ENCODE data around the gene CRIP2.

The CRIP2 gene

GRCh38 chr14:105487986-105488777 lies 13.6 kb downstream of the CRIP2 start:
- no CpG with 5 or more reads among the region's 26 CpGs for WGBS, 2 donors (ENCODE audit: extremely low coverage in 2 of 2, insufficient read length in 2 of 2, insufficient replicate concordance in 1 of 2)
- Histone ChIP-seq H3K4me1 (ENCODE audit: control insufficient read depth in 2 of 2, insufficient read depth in 1 of 2, low read depth in 1 of 2, low read length in 2 of 2) (peaks cover 44 to 45% of the 10 kb centered on the region in 2 donors), H3K4ac (ENCODE audit: low read length) (peak overlapping the region; percentile 19)

GRCh38 chr14:105488781-105489541 lies 14.3 kb downstream of the CRIP2 start:
- peaks cover 2 to 8% of the 10 kb centered on the region in 2 donors for H3K36me3 ChIP-seq (replicated peaks in 1 of 2; ENCODE audit: control insufficient read depth in 2 of 2, insufficient read depth in 2 of 2, low read length in 2 of 2)
- peak overlapping the region; percentile 93 for H3K18ac ChIP-seq (ENCODE audit: low read length)
- H2AFZ ChIP-seq (ENCODE audit: low read length) = peak overlapping the region; percentile 98
- peaks cover 14% of the 10 kb centered on the region for H3K79me1 ChIP-seq (ENCODE audit: low read depth, low read length)
- H3K4ac ChIP-seq (ENCODE audit: low read length) = peak overlapping the region; percentile 85
- peak overlapping the region; percentile 96 for H2BK5ac ChIP-seq (ENCODE audit: low read length)
- H3K27me3 ChIP-seq (ENCODE audit: control insufficient read depth in 3 of 3, insufficient read depth in 3 of 3, low read depth in 1 of 3, low read length in 3 of 3) = peaks cover 0 to 20% (median 4%) of the 10 kb centered on the region in 3 experiments
- no peaks in the 10 kb centered on the region for H3K9me3 ChIP-seq (replicated peaks in 1 of 2; ENCODE audit: control insufficient read depth in 2 of 2, insufficient read depth in 1 of 2, low read depth in 1 of 2, low read length in 2 of 2)
- DNase-seq (ENCODE audit: low spot score) = no peak
- H3K14ac ChIP-seq (ENCODE audit: low read length) = no peak overlapping the region
- H3K4me3 ChIP-seq (ENCODE audit: low read length in 2 of 2) = peak overlapping the region; percentile 68 to 83
- no CpG with 5 or more reads among the region's 20 CpGs for WGBS, 2 donors (ENCODE audit: extremely low coverage in 2 of 2, insufficient read length in 2 of 2, insufficient replicate concordance in 1 of 2)
- H2BK120ac ChIP-seq (ENCODE audit: low read depth, low read length) = peak overlapping the region; percentile 63
- H3K23ac ChIP-seq (ENCODE audit: low read depth, low read length, poor library complexity) = peak overlapping the region; percentile 8
- peak overlapping the region; percentile 98 for H3K4me2 ChIP-seq (ENCODE audit: insufficient read depth, low read length, poor library complexity, severe bottlenecking)
- H3K27ac ChIP-seq (replicated peaks; ENCODE audit: low read length) = peak overlapping the region; percentile 96
- peak overlapping the region; percentile 87 for H2AK5ac ChIP-seq (ENCODE audit: low read depth, low read length)
- H3K4me1 ChIP-seq (ENCODE audit: control insufficient read depth in 2 of 2, insufficient read depth in 1 of 2, low read depth in 1 of 2, low read length in 2 of 2) = peaks cover 38% of the 10 kb centered on the region in 2 donors
- peak overlapping the region; percentile 99 for H2BK12ac ChIP-seq (ENCODE audit: low read length)
- no peak overlapping the region for H3K9ac ChIP-seq (ENCODE audit: low read depth, low read length, poor library complexity)
- H4K91ac ChIP-seq (ENCODE audit: low read depth, low read length, poor library complexity) = peak overlapping the region; percentile 69
- no peak overlapping the region for H4K8ac ChIP-seq (ENCODE audit: low read depth, low read length)
- H2BK15ac ChIP-seq (ENCODE audit: low read length) = peak overlapping the region; percentile 99

More at GRCh38 chr14:105487986-105488777, 13.6 kb downstream of the CRIP2 start:
- Histone ChIP-seq H2BK5ac (ENCODE audit: low read length) (peak overlapping the region; percentile 85), H4K91ac (ENCODE audit: low read depth, low read length, poor library complexity) (peak overlapping the region; percentile 69), H3K27me3 (ENCODE audit: control insufficient read depth in 3 of 3, insufficient read depth in 3 of 3, low read depth in 1 of 3, low read length in 3 of 3) (peaks cover 0 to 20% (median 4%) of the 10 kb centered on the region in 3 experiments), H2BK15ac (ENCODE audit: low read length) (peak overlapping the region; percentile 99), H3K9ac (ENCODE audit: low read depth, low read length, poor library complexity) (peak overlapping the region; percentile 32), H3K4me3 (ENCODE audit: low read length in 2 of 2) (peak overlapping the region in 1 of 2 donors; percentile 21), H3K36me3 (replicated peaks in 1 of 2; ENCODE audit: control insufficient read depth in 2 of 2, insufficient read depth in 2 of 2, low read length in 2 of 2) (peaks cover 2 to 7% of the 10 kb centered on the region in 2 donors), H3K27ac (replicated peaks; ENCODE audit: low read length) (peak overlapping the region; percentile 77), H2BK120ac (ENCODE audit: low read depth, low read length) (peak overlapping the region; percentile 63), H2AFZ (ENCODE audit: low read length) (no peak overlapping the region), H3K23ac (ENCODE audit: low read depth, low read length, poor library complexity) (peak overlapping the region; percentile 80), H4K8ac (ENCODE audit: low read depth, low read length) (peak overlapping the region; percentile 65), H3K18ac (ENCODE audit: low read length) (peak overlapping the region; percentile 93), H3K4me2 (ENCODE audit: insufficient read depth, low read length, poor library complexity, severe bottlenecking) (peak overlapping the region; percentile 73), H3K9me3 (replicated peaks in 1 of 2; ENCODE audit: control insufficient read depth in 2 of 2, insufficient read depth in 1 of 2, low read depth in 1 of 2, low read length in 2 of 2) (no peaks in the 10 kb centered on the region), H3K14ac (ENCODE audit: low read length) (peak overlapping the region; percentile 99), H2AK5ac (ENCODE audit: low read depth, low read length) (peak overlapping the region; percentile 87), H3K79me1 (ENCODE audit: low read depth, low read length) (peaks cover 12% of the 10 kb centered on the region), H2BK12ac (ENCODE audit: low read length) (peak overlapping the region; percentile 99)
- no peak for DNase-seq (ENCODE audit: low spot score)

GRCh38 chr14:105489542-105490266 lies 15.1 kb downstream of the CRIP2 start:
- Histone ChIP-seq H2BK120ac (ENCODE audit: low read depth, low read length) (peak overlapping the region; percentile 81), H3K79me1 (ENCODE audit: low read depth, low read length) (peaks cover 17% of the 10 kb centered on the region), H3K9me3 (replicated peaks in 1 of 2; ENCODE audit: control insufficient read depth in 2 of 2, insufficient read depth in 1 of 2, low read depth in 1 of 2, low read length in 2 of 2) (no peaks in the 10 kb centered on the region), H4K91ac (ENCODE audit: low read depth, low read length, poor library complexity) (no peak overlapping the region), H3K27me3 (ENCODE audit: control insufficient read depth in 3 of 3, insufficient read depth in 3 of 3, low read depth in 1 of 3, low read length in 3 of 3) (peaks cover 0 to 20% (median 4%) of the 10 kb centered on the region in 3 experiments), H3K4me1 (ENCODE audit: control insufficient read depth in 2 of 2, insufficient read depth in 1 of 2, low read depth in 1 of 2, low read length in 2 of 2) (peaks cover 30% of the 10 kb centered on the region in 2 donors), H2BK12ac (ENCODE audit: low read length) (peak overlapping the region; percentile 73), H3K14ac (ENCODE audit: low read length) (peak overlapping the region; percentile 100), H3K18ac (ENCODE audit: low read length) (peak overlapping the region; percentile 100), H3K27ac (replicated peaks; ENCODE audit: low read length) (peak overlapping the region; percentile 96), H3K4me3 (ENCODE audit: low read length in 2 of 2) (peak overlapping the region; percentile 68 to 83), H4K8ac (ENCODE audit: low read depth, low read length) (no peak overlapping the region), H3K23ac (ENCODE audit: low read depth, low read length, poor library complexity) (no peak overlapping the region), H2BK5ac (ENCODE audit: low read length) (peak overlapping the region; percentile 96), H3K36me3 (replicated peaks in 1 of 2; ENCODE audit: control insufficient read depth in 2 of 2, insufficient read depth in 2 of 2, low read length in 2 of 2) (peaks cover 2 to 11% of the 10 kb centered on the region in 2 donors), H3K4ac (ENCODE audit: low read length) (peak overlapping the region; percentile 98), H2BK15ac (ENCODE audit: low read length) (peak overlapping the region; percentile 97), H2AFZ (ENCODE audit: low read length) (peak overlapping the region; percentile 98), H2AK5ac (ENCODE audit: low read depth, low read length) (peak overlapping the region; percentile 98), H3K4me2 (ENCODE audit: insufficient read depth, low read length, poor library complexity, severe bottlenecking) (peak overlapping the region; percentile 98), H3K9ac (ENCODE audit: low read depth, low read length, poor library complexity) (peak overlapping the region; percentile 97)
- no CpG with 5 or more reads among the region's 44 CpGs for WGBS, 2 donors (ENCODE audit: extremely low coverage in 2 of 2, insufficient read length in 2 of 2, insufficient replicate concordance in 1 of 2)
- no peak for DNase-seq (ENCODE audit: low spot score)
